WTC11 (cell line): ENCODE results near the gene PEAK1. TPM values are rescaled to one million over a fixed set of nuclear protein-coding genes. Genes with fewer than 3 reads are reported as not detected.

Experiments used
- ATAC-seq: fragments of 200-7000 bp; cut with Tn5 transposase; 2 replicates; pipeline ENCODE4 v1.10.0; 2021; ENCODE audit warnings: mild to moderate bottlenecking, moderate library complexity
- CTCF ChIA-PET: fragments of 300-600 bp; sonication (Branson Sonifier 250); formaldehyde crosslinking; loops from one replicate; lab custom pipeline; 2021; ENCODE audit warnings: antibody characterized with exemption; lab: Charles Lee
- POLR2A ChIA-PET: fragments of 350-600 bp; sonication (Branson Sonifier 250); formaldehyde crosslinking; loops from one replicate; lab custom pipeline; 2021; ENCODE audit warnings: antibody characterized with exemption; lab: Charles Lee
- DNase-seq: peaks from one replicate; pipeline ENCODE4 v3.0.0; 2021; ENCODE audit warnings: low spot score
- H3K27ac Mint-ChIP-seq: 2 replicates; pipeline ENCODE4 v1.8.0; 2021; ENCODE audit warnings: mixed read lengths
- H3K27me3 Mint-ChIP-seq: 2 replicates; pipeline ENCODE4 v1.8.0; 2021; ENCODE audit warnings: low read depth, mild to moderate bottlenecking, moderate library complexity, mixed read lengths
- H3K36me3 Mint-ChIP-seq: 2 replicates; pipeline ENCODE4 v1.8.0; 2021; ENCODE audit warnings: mixed read lengths
- H3K4me1 Mint-ChIP-seq: 2 replicates; pipeline ENCODE4 v1.8.0; 2022; ENCODE audit warnings: mixed read lengths
- H3K4me3 Mint-ChIP-seq: 2 replicates; pipeline ENCODE4 v1.8.0; 2021; ENCODE audit warnings: mild to moderate bottlenecking, moderate library complexity, mixed read lengths
- H3K9me3 Mint-ChIP-seq: 2 replicates; pipeline ENCODE4 v1.8.0; 2021; ENCODE audit warnings: mixed read lengths
- ATF2 ChIP-seq: sonication (generic); formaldehyde crosslinking; IDR thresholded peaks from 2 replicates; pipeline ENCODE4 v1.8.1; 2022; ENCODE audit warnings: low read depth, missing genetic modification reagents, borderline replicate concordance
- ATF6 ChIP-seq: sonication (generic); formaldehyde crosslinking; IDR thresholded peaks from 2 replicates; pipeline ENCODE4 v1.8.1; 2023; ENCODE audit warnings: mild to moderate bottlenecking, missing genetic modification reagents
- CREM ChIP-seq: sonication (generic); formaldehyde crosslinking; IDR thresholded peaks from 2 replicates; pipeline ENCODE4 v1.8.1; 2022; ENCODE audit warnings: mild to moderate bottlenecking, missing genetic modification reagents, moderate library complexity
- ETV6 ChIP-seq: sonication (generic); formaldehyde crosslinking; IDR thresholded peaks from 2 replicates; pipeline ENCODE4 v1.8.1; 2022; ENCODE audit warnings: mild to moderate bottlenecking, missing genetic modification reagents
- FOXK1 ChIP-seq: sonication (generic); formaldehyde crosslinking; IDR thresholded peaks from 2 replicates; pipeline ENCODE4 v1.8.0; 2022; ENCODE audit warnings: mild to moderate bottlenecking, moderate library complexity, missing genetic modification reagents
- FOXP1 ChIP-seq: sonication (generic); formaldehyde crosslinking; IDR thresholded peaks from 2 replicates; pipeline ENCODE4 v1.8.0; 2022; ENCODE audit warnings: missing genetic modification reagents, mild to moderate bottlenecking, moderate library complexity, borderline replicate concordance
- GRHL2 ChIP-seq: fragments of 250-450 bp; sonication (Bioruptor Pico); IDR thresholded peaks from 2 replicates; pipeline ENCODE4 v1.8.0; 2022; ENCODE audit warnings: mild to moderate bottlenecking, moderate library complexity; ENCODE audit not compliant: insufficient replicate concordance, severe bottlenecking
- IRF2 ChIP-seq: sonication (generic); formaldehyde crosslinking; IDR thresholded peaks from 2 replicates; pipeline ENCODE4 v1.8.0; 2022; ENCODE audit warnings: low read depth, missing genetic modification reagents, borderline replicate concordance
- MAX ChIP-seq: sonication (generic); formaldehyde crosslinking; IDR thresholded peaks from 2 replicates; pipeline ENCODE4 v1.8.0; 2022; ENCODE audit warnings: mild to moderate bottlenecking, missing genetic modification reagents
- NR3C1 ChIP-seq: sonication (generic); formaldehyde crosslinking; conservative IDR thresholded peaks from 2 replicates; pipeline ENCODE4 v1.8.1; 2023; ENCODE audit warnings: low read depth, mild to moderate bottlenecking, missing genetic modification reagents
- SMAD4 ChIP-seq: sonication (generic); formaldehyde crosslinking; IDR thresholded peaks from 2 replicates; pipeline ENCODE4 v1.8.0; 2022; ENCODE audit warnings: mild to moderate bottlenecking, missing genetic modification reagents
- SOX15 ChIP-seq: fragments of 250-450 bp; sonication (Bioruptor Pico); IDR thresholded peaks from 2 replicates; pipeline ENCODE4 v1.9.0; 2021; ENCODE audit warnings: mild to moderate bottlenecking
- TCF7 ChIP-seq: sonication (generic); formaldehyde crosslinking; IDR thresholded peaks from 2 replicates; pipeline ENCODE4 v1.8.0; 2022; ENCODE audit warnings: mild to moderate bottlenecking, low read depth, missing genetic modification reagents, moderate library complexity
- TEAD4 ChIP-seq: sonication (generic); formaldehyde crosslinking; IDR thresholded peaks from 2 replicates; pipeline ENCODE4 v1.8.0; 2022; ENCODE audit warnings: mild to moderate bottlenecking, missing genetic modification reagents
- TP53 ChIP-seq: sonication (generic); formaldehyde crosslinking; IDR thresholded peaks from 2 replicates; pipeline ENCODE4 v1.8.1; 2023; ENCODE audit warnings: mild to moderate bottlenecking, missing genetic modification reagents
- ZNF219 ChIP-seq: sonication (generic); formaldehyde crosslinking; IDR thresholded peaks from 2 replicates; pipeline ENCODE4 v1.8.0; 2023; ENCODE audit warnings: missing genetic modification reagents, mild to moderate bottlenecking, borderline replicate concordance
- ZNF232 ChIP-seq: sonication (generic); formaldehyde crosslinking; IDR thresholded peaks from 2 replicates; pipeline ENCODE4 v1.8.0; 2022; ENCODE audit warnings: mild to moderate bottlenecking, missing genetic modification reagents
- ZNF281 ChIP-seq: sonication (generic); formaldehyde crosslinking; IDR thresholded peaks from 2 replicates; pipeline ENCODE4 v1.8.0; 2023; ENCODE audit warnings: mild to moderate bottlenecking, missing genetic modification reagents
- ZNF416 ChIP-seq: fragments of 250-450 bp; sonication (Bioruptor Pico); IDR thresholded peaks from 2 replicates; pipeline ENCODE4 v1.9.0; 2021; ENCODE audit warnings: mild to moderate bottlenecking, inconsistent platforms
- total RNA-seq: library from RNA; stranded (reverse); gene quantifications from 3 replicates; pipeline ENCODE4 v1.2.3, GENCODE V29; 2021
- TF ChIP-seq, protein P1 (sequence below): fragments of 250-450 bp; sonication (Bioruptor Pico); conservative IDR thresholded peaks from 2 replicates; pipeline ENCODE4 v1.9.0; 2021; ENCODE audit warnings: mild to moderate bottlenecking
- TF ChIP-seq, protein P2 (sequence below): sonication (generic); formaldehyde crosslinking; conservative IDR thresholded peaks from 2 replicates; pipeline ENCODE4 v1.8.1; 2023; ENCODE audit warnings: mild to moderate bottlenecking, low read depth, missing genetic modification reagents, moderate library complexity

PEAK1 gene
- total RNA-seq, 1 experiment from 2014 or later = 49.0 TPM

DNA sequence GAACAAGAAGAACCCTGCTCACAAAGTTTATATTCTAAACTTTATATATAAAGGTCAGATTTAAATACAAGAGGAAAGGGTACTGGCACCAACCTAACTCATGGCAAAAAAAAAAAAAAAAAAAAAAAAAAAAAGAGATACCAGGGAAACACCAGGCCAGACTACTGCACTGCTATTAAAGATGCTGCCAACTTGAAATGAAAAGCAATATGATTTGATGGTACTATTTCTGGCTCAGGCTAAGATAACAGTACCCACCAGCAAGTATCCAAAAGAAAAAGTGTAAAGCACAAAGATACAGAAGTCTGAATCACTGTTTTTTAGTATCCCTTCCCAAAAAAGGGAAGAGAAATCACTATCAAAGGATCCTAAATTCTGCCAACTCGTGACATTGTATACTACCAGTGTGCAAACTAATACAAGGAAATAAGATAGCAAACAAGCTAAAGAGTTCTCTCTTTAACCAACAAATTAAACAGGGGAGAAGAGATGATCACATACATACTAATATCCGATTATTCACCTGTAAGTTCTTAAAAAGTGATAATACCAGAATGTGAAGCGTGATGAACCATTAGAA is 28.4 kb downstream of the PEAK1 start:
- ChIA-PET POLR2A (no interaction called here), CTCF (no interaction called here)
- peaks cover 16% of the 10 kb centered on the region for H3K36me3 Mint-ChIP-seq
- DNase-seq (no peak), ATAC-seq (no peak)
- no peak overlapping the region for H3K27ac Mint-ChIP-seq
- H3K4me1 Mint-ChIP-seq = peaks cover 4% of the 10 kb centered on the region
- H3K27me3 Mint-ChIP-seq = no peaks in the 10 kb centered on the region
- no peak overlapping the region for H3K4me3 Mint-ChIP-seq
- peaks cover 16% of the 10 kb centered on the region for H3K9me3 Mint-ChIP-seq
- no peak for TF ChIP-seq GRHL2 (CRISPR knock-in tag)
- TF ChIP-seq ATF6 (CRISPR knock-in tag) = no peak
- TF ChIP-seq SMAD4 = no peak
- TF ChIP-seq, protein P1, sequence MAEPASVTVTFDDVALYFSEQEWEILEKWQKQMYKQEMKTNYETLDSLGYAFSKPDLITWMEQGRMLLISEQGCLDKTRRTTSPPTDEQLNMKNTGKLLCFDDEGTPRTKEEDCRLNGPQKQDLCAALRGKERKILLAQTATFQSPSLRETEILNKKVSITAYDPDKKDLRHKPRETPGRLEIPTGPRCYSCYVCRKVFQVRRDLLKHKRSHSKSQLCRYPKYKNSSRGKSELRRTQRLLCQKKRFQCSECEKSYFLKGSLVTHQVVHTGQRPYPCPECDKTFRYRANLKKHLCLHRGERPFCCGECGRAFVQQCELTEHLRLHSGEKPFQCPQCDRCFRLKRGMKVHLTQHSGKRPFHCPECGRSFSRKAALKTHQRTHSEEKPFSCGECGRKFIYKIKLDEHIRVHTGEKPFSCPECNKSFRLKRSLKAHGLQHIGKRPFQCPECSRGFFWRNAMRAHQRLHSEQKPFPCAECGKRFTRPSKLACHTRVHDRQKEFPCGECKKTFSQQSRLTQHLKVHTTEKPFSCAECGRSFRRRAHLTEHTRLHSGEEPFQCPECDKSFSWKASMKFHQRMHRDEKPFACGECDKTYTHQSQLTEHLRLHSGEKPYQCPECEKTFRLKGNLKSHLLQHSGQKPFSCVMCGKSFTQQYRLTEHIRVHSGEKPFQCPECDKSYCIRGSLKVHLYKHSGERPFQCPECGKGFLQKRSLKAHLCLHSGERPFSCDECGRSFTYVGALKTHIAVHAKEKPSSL (CRISPR knock-in tag) = no peak
- TF ChIP-seq ZNF219 = no peak
- no peak for TF ChIP-seq ATF2
- TF ChIP-seq TEAD4 = no peak
- no peak for TF ChIP-seq CREM
- TF ChIP-seq ETV6 (CRISPR knock-in tag) = no peak
- no peak for TF ChIP-seq SOX15 (CRISPR knock-in tag)
- TF ChIP-seq ZNF281 (CRISPR knock-in tag) = no peak
- no peak for TF ChIP-seq FOXP1 (CRISPR knock-in tag)
- TF ChIP-seq TCF7 (CRISPR knock-in tag) = no peak
- no peak for TF ChIP-seq NR3C1
- no peak for TF ChIP-seq TP53 (CRISPR knock-in tag)
- TF ChIP-seq IRF2 = no peak
- TF ChIP-seq, all 79 proteins: peak for 0

- Mint-ChIP-seq H3K9me3 (no peaks in the 10 kb centered on the region), H3K4me1 (peaks cover 21% of the 10 kb centered on the region), H3K4me3 (no peak overlapping the region), H3K36me3 (no peaks in the 10 kb centered on the region), H3K27me3 (no peaks in the 10 kb centered on the region), H3K27ac (no peak overlapping the region)
- no peak for DNase-seq
- CTCF ChIA-PET = interaction anchor here (0.6 to 1.4 kb wide), 3 partner anchors 109 to 269 kb away, joined by 3 to 4 read pairs (median 3); no protein-coding TSS in a partner anchor
- ATAC-seq = no peak
- POLR2A ChIA-PET = no interaction called here
- no peak for TF ChIP-seq ZNF281 (CRISPR knock-in tag)
- no peak for TF ChIP-seq MAX (CRISPR knock-in tag)
- no peak for TF ChIP-seq ZNF232
- TF ChIP-seq, protein P2, sequence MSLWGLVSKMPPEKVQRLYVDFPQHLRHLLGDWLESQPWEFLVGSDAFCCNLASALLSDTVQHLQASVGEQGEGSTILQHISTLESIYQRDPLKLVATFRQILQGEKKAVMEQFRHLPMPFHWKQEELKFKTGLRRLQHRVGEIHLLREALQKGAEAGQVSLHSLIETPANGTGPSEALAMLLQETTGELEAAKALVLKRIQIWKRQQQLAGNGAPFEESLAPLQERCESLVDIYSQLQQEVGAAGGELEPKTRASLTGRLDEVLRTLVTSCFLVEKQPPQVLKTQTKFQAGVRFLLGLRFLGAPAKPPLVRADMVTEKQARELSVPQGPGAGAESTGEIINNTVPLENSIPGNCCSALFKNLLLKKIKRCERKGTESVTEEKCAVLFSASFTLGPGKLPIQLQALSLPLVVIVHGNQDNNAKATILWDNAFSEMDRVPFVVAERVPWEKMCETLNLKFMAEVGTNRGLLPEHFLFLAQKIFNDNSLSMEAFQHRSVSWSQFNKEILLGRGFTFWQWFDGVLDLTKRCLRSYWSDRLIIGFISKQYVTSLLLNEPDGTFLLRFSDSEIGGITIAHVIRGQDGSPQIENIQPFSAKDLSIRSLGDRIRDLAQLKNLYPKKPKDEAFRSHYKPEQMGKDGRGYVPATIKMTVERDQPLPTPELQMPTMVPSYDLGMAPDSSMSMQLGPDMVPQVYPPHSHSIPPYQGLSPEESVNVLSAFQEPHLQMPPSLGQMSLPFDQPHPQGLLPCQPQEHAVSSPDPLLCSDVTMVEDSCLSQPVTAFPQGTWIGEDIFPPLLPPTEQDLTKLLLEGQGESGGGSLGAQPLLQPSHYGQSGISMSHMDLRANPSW = no peak
- no peak for TF ChIP-seq FOXK1 (CRISPR knock-in tag)
- no peak for TF ChIP-seq ZNF416
Measured at GRCh38 chr15:77387365-77388105, 32.4 kb downstream of the PEAK1 start.
